Lung microvascular endothelial cell (primary cell): ENCODE results near the gene CALML6. TPM values are rescaled to one million over a fixed set of nuclear protein-coding genes. Genes with fewer than 3 reads are reported as not detected.

Experiments used
- DNase-seq, 2 donors: peaks; one replicate each; pipeline versions ENCODE4 v3.0.0 to v3.0.0-alpha.2; 2010; ENCODE audit warnings: low read depth in 2 of 2
- total RNA-seq: library from RNA; depleted of rRNA; stranded (reverse); fragments of >200 nt; gene quantifications from 2 replicates; pipeline ENCODE4 v1.2.1, GENCODE V29; 2014

Gene CALML6
- total RNA-seq, 1 donor from 2014 or later, result not detected

GRCh38 chr1:1942753-1943656, 27.9 kb downstream of the CALML6 start:
- DNase-seq, result no peak

DNA sequence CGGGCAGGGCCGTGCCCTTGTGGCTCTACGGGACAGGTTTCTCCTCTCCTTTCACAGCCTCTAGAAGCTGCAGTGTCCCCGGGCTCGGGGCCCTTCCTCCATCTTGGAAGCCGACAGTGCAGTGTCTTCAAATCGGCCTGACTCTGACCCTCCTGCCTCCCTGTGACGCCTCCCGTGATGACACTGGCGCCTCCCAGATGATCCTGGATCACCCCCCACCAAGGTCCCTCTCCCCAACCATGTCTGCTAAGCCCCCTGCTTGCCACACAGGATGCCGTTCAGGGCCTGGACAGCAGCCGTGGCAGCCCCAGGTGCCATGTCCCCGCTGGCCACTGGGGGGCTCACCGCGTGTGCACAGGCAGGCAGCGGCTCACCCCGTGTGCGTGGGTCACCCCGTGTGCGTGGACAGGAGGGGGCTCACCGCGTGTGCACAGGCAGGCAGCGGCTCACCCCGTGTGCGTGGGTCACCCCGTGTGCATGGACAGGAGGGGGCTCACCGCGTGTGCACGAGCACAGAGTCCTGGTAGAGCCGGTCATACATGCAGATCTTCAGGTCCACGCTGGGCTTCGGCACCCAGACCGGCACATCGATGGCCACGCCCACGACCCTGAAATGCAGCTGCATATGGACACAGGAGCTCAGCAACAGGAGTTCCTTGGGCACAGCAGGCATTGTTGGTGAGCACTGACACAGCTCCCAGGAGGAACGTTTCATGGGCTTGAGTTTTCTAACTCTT, 28.9 kb downstream of the CALML6 start:
- DNase-seq, result peak; percentile 43 to 56

GRCh38 chr1:1945782-1946393, 30.8 kb downstream of the CALML6 start:
- no peak for DNase-seq

GRCh38 chr1:1946540-1946939, 31.5 kb downstream of the CALML6 start:
- DNase-seq, result no peak

DNA sequence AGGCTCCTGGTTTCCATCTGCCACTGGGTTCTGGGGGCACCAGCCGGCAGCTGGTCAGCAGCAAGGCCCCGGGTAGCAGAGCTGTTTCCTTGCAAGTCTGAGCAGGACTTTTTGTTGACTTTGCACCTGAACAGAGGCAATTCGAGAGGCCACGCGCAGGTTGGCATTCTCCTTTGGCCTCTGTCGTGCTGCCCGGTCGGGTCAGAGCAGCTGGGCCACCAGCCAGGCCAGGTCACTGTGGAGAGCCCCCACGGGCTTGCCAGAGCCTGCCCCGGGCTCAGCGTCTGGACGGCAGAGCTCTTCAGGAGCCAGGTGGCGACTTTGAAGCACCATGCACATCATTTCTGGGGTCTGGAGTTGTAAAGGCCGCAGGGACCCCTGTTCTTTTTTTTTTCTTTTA, 32.4 kb downstream of the CALML6 start:
- DNase-seq, result no peak

GRCh38 chr1:1948783-1949182, 33.7 kb downstream of the CALML6 start:
- DNase-seq, result no peak

GRCh38 chr1:1950940-1951339, 35.9 kb downstream of the CALML6 start:
- no peak for DNase-seq

- no peak for DNase-seq
Observed at GRCh38 chr1:1954015-1954414, 39.0 kb downstream of the CALML6 start.

DNA sequence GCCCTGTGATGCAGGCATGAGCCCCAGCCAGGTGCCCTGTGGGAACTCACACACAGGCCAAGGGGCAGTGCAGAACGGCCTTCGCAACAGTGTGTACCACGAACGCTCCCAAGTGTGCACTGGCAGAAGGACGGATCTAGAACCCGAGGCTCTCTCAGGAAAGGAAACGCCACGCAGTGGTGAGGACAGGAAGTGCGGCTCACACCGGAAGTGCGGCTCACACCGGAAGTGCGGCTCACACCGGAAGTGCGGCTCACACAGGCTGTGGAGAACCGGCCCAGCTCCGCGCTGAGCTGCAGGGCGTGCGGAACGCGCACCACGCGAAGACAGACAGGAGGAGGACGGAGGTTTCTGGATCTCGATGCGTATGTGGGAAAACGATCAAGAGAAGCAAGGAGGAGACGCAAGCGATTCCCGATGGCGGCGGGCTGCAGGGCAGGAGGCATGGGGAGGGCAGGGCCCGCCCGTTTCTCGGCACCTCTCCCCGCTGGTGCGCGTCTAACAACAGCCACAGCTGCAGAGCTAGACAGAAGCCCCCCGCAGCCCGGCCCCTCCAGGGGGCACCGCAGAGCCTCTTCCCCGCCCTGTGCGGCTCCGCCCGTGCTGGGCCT, 39.9 kb downstream of the CALML6 start:
- no peak for DNase-seq

DNA sequence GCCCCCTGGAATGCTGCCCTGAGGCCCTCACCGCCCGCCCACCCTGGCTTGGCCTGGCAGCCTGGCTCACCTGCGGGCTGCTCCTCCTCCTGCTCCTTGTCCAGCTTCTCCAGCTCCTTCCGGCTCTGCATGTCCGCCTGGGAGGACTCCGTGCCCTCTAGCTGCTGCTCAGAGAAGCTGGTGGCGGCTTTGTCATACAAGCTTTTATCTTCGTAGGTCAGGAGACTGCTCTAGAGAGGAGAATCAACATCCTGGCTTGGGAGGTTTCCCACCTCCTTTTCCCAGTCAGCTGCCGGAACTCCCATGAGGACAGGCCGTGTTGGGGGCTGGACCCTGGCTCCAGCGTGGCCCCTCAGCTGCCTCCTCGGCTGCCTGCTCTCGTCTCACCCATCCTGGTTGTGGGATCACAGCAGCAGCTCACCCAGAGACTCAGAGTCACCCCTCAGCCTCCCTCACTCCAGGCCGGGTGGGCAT, 40.6 kb downstream of the CALML6 start:
- no peak for DNase-seq

- no peak for DNase-seq
Observed at GRCh38 chr1:1956101-1956500, 41.0 kb downstream of the CALML6 start.

DNA sequence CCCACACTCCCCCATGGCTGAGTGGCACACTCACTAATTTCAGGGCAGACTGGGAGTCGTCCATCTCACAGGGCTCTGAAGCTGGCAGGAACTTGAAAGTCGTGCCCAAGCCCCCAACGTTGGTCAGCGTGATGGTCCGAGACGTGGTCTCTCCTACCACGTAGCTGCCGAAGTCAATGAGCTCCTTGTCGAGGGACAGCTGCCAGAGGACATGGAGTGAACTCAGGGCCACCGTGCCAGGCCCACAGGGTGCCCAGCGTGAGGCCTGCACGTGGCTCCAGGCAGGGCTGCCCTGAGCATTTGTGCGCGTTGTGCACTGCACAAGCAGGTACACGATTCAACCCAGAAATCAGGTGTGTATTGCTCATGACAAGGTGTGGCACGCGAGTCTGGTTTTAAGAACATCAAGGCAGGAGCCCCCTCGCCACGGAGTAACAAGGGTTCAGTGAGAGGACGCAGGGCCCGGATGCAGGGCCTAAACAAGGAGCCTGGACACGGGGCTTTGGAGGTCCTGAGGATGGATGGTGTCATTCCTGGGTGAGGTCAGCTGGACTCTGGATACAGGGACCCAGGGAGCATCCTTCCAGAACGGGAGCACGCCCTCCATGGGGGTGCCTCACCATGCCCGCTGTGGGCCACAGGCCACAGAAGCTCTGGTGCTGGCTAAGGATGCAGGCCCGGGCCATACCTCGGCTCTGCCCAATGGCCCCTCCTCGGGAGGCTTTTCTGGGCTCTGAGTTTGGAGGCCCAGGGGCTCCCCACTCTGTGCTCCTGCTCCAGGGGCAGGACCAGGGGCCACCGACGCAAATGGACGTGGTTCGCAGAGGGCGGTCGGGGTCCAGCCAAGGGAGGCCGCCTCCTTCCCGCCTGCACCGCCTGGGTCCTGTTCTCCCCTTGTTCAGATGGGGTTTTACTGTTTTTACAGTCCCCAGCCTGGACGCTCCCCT, 41.8 kb downstream of the CALML6 start:
- DNase-seq, result no peak

DNA sequence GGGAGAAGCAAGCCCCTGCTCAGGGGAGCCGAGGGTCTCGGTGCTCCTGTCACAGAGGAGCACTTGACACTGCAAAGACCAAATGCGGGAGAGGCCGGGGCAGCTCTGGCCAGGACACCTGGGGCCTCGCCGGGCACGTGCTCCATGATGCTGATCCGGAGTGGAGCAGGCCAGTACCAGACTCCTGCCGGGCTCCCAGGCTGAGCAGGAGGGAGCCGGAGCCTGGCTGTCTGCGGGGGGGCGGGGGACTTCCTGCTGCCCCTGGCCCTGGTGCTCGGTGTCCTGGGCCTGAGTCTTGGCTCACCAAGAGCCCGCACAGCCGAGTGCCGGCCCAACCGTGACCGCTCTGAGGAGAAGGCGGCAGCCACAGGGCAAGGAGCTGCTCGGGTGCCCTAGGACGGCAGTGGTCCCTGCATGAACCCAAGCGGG, 42.5 kb downstream of the CALML6 start:
- DNase-seq, result no peak

GRCh38 chr1:1958071-1958541, 43.0 kb downstream of the CALML6 start:
- no peak for DNase-seq

DNA sequence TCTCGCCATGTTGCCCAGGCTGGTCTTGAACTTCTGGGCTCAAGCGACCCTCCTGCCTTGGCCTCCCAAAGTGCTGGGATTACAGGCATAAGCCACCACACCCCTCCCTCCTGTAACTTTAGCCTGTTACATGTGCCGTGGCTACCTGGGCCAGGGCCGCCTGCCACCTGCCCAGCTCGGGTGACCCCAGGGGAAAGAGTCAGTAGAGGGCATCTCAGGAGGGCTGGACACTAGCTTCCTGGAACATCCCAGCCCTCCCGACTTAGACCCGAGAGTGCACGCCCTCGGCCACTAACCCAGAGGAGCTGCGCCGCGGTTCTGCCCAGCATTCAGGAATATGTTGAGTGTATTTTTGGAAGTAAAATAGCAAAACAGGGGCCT, 44.4 kb downstream of the CALML6 start:
- no peak for DNase-seq

- DNase-seq, result peak; percentile 60 to 82
Observed at GRCh38 chr1:1959840-1960479, 44.9 kb downstream of the CALML6 start.

DNA sequence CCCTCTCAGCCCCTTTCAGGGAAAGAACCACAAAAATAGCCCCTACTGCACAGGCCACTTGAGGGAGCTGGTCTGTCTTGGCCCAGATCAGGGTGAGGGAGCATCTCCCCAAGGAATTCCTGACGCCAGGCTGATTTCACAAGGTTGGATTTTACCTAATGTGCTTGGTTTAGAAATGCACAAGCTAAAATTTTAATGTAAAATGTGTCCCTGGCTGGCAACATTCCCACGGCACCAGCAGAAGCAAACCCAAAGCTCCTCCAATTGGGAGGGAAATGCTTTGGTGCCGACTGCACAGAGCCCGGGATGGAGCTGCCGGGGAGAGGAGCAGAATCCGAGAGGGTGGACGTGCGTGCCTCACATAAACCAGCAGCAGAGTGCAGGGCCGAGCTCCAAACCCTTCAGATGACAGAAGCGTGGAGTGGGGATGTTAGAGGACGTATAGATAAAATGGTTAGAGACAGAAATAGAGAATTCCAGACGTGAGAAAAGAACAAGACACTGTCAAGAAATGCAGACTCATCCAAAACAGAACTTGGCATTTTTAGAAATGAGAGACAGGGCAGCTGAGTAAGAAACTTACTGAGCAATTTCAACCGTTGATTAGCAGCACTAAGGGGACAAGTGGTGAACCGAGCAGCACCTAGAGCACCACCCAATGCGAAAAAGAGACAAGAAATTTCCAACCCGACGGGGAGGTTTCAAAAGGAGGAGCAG, 45.6 kb downstream of the CALML6 start:
- DNase-seq, result no peak

DNA sequence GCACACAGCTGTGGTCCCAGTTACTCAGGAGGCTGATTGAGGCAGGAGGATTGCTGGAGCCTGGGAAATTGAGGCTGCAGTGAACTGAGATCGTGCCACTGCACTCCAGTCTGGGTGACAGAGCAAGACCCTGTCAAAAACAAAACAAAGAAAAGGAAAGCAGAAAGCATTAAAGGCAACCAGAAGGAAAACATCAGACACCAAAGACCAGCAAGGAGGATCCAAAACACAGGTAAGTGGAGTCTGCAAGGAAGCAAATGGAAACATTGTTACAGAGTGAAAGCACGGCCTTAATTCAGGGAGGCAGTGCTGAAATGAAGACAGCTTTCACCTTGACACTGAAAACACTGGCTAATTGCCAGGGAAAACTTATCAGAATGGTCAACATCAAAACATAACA, 47.7 kb downstream of the CALML6 start:
- DNase-seq, result no peak

DNA sequence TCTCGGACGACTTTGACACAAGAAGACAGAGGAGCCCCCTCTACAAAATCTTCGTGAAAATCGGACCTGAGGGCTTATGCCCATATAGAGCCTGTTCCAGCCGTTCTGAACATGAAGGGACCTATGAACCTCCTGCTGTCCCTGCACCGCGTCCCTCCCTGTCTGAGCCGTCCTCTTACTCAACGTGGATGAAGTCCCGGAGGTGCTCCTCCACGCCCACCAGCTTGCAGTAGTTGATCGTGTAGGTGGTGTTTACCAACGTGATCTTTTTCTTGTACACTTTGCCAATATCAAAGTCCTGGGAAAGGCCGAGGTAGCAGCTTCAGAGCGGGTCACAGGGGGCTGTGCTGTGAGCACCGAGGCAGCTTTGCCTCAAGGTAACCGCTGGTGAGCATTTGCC, 48.5 kb downstream of the CALML6 start:
- DNase-seq, result no peak
